Measurements from ENCODE around the gene INHBB. TPM values are rescaled to one million over a fixed set of nuclear protein-coding genes. Genes with fewer than 3 reads are reported as not detected.

INHBB gene
- total and polyA plus RNA-seq, 2 of the 4 experiments (the other 2 are of a cell fraction): 0.18 to 0.92 TPM

GRCh38 chr2:120314690-120315366, 31.1 kb upstream of the INHBB start:
- Histone ChIP-seq H4K91ac (ENCODE audit: insufficient read depth, low read depth, low read length) (no peak overlapping the region), H2AFZ (replicated peaks; ENCODE audit: low read length, poor library complexity) (no peak overlapping the region), H2AK9ac (replicated peaks; ENCODE audit: low read depth, low read length, poor library complexity) (no peak overlapping the region), H2BK15ac (ENCODE audit: low read depth, low read length) (no peak overlapping the region), H3K79me1 (ENCODE audit: low read depth in 1 of 2, low read length in 2 of 2) (no peaks in the 10 kb centered on the region), H3K27me3 (ENCODE audit: control insufficient read depth, insufficient read depth, low read length) (peaks cover 26% of the 10 kb centered on the region), H3K4me3 (ENCODE audit: insufficient read depth, low read depth, low read length) (no peak overlapping the region), H3K4ac (ENCODE audit: low read depth, low read length) (no peak overlapping the region), H3K9me3 (ENCODE audit: control insufficient read depth, insufficient read depth, low read length) (no peaks in the 10 kb centered on the region), H3K23ac (ENCODE audit: low read depth, low read length) (no peak overlapping the region), H3K4me1 (ENCODE audit: control insufficient read depth, insufficient read depth, low read length) (no peaks in the 10 kb centered on the region; the same call in 1 of the 2 replicates), H2BK120ac (ENCODE audit: low read depth, low read length) (no peak overlapping the region), H4K5ac (ENCODE audit: low read depth, low read length) (no peak overlapping the region), H3K4me2 (ENCODE audit: low read depth, low read length) (no peak overlapping the region), H4K8ac (ENCODE audit: low read depth in 2 of 2, low read length in 2 of 2) (no peak overlapping the region), H4K20me1 (ENCODE audit: insufficient read depth, low read length) (no peaks in the 10 kb centered on the region), H3K18ac (ENCODE audit: low read depth, low read length) (no peak overlapping the region), H2BK20ac (ENCODE audit: low read depth, low read length) (no peak overlapping the region), H3K36me3 (ENCODE audit: control insufficient read depth, insufficient read depth, low read length) (no peaks in the 10 kb centered on the region), H3K56ac (ENCODE audit: extremely low read depth, insufficient read depth, low read length) (no peak overlapping the region), H3K14ac (replicated peaks; ENCODE audit: low read depth, low read length) (no peak overlapping the region), H2BK5ac (ENCODE audit: low read depth, low read length, poor library complexity, severe bottlenecking) (no peak overlapping the region), H2AK5ac (ENCODE audit: low read depth, low read length) (no peak overlapping the region), H3K9ac (ENCODE audit: low read depth, low read length) (no peak overlapping the region), H3K9me1 (ENCODE audit: insufficient read depth, low read length) (no peaks in the 10 kb centered on the region), H3K27ac (ENCODE audit: insufficient read depth, low read length) (no peak overlapping the region)
- WGBS, 2 experiments (ENCODE audit: extremely low coverage in 2 of 2, insufficient read length in 1 of 2): 83% methylated on average over 8 of the region's 19 CpGs; no CpG with 5 or more reads in 1 of the 2 experiments
- in situ Hi-C loops (cut with MboI; ENCODE audit: low sequenced_read_pairs): no loop called here
- dilution Hi-C loops (cut with HindIII; ENCODE audit: low sequenced_read_pairs, unreplicated experiment): no loop called here
- DNase-seq (no peak), ATAC-seq (ENCODE audit: low read depth) (no peak)
- TF ChIP-seq MXI1 (IDR thresholded peaks at IDR 0.05; ENCODE audit: borderline replicate concordance, low read depth, low read length): no peak
- TF ChIP-seq MAFK (IDR thresholded peaks at IDR 0.05; ENCODE audit: low read depth, low read length): no peak
- TF ChIP-seq CHD1 (IDR thresholded peaks at IDR 0.05; ENCODE audit: low read depth, low read length): no peak
- no peak for TF ChIP-seq USF2 (IDR thresholded peaks at IDR 0.05; ENCODE audit: low read depth, low read length)
- no peak for TF ChIP-seq RFX5 (IDR thresholded peaks at IDR 0.05; ENCODE audit: low read depth, low read length)
- TF ChIP-seq CEBPB (IDR thresholded peaks at IDR 0.05; ENCODE audit: low read depth, low read length): no peak
- no peak for TF ChIP-seq MAZ (IDR thresholded peaks at IDR 0.05; ENCODE audit: borderline replicate concordance, low read depth, low read length)
- no peak for TF ChIP-seq NFE2L2 (IDR thresholded peaks at IDR 0.05; ENCODE audit: low read depth, low read length)
- no peak for TF ChIP-seq RCOR1 (IDR thresholded peaks at IDR 0.05; ENCODE audit: insufficient replicate concordance, low read length)
- TF ChIP-seq CTCF (conservative IDR thresholded peaks at IDR 0.05; ENCODE audit: low read depth, low read length): no peak
- TF ChIP-seq POLR2A (IDR thresholded peaks at IDR 0.05; ENCODE audit: low read depth, low read length): no peak
- TF ChIP-seq BHLHE40 (IDR thresholded peaks at IDR 0.05; ENCODE audit: low read depth, low read length): no peak
- no peak for TF ChIP-seq RAD21 (IDR thresholded peaks at IDR 0.05; ENCODE audit: low read length)
- TF ChIP-seq SMC3 (IDR thresholded peaks at IDR 0.05; ENCODE audit: low read depth, low read length): no peak
- TF ChIP-seq FOS (IDR thresholded peaks at IDR 0.05; ENCODE audit: low read depth, low read length): no peak
- no peak for TF ChIP-seq ELK1 (IDR thresholded peaks at IDR 0.05; ENCODE audit: borderline replicate concordance, low read depth, low read length)
- no TSS peak for BruUV-seq (replicated peaks)
- POLR2A ChIA-PET (ENCODE audit: unreplicated experiment): no interaction called here
- intact Hi-C loops (cut with micrococcal nuclease): no loop called here
- CTCF ChIA-PET: no interaction called here

Measured in IMR-90 (cell line).